Keratinocyte (primary cell): ENCODE data around the gene YPEL3. TPM values are rescaled to one million over a fixed set of nuclear protein-coding genes. Genes with fewer than 3 reads are reported as not detected.

Source experiments
- DNase-seq: peaks from one replicate; pipeline ENCODE4 v3.0.0-alpha.2; 2011; ENCODE audit warnings: low read depth, missing footprints, low spot score
- FAIRE-seq: peaks from 2 replicates; lab custom pipeline; 2011; peaks lifted over from hg19 to GRCh38; lab: Jason Lieb, UNC
- H2AFZ ChIP-seq: 2 replicates; pipeline ENCODE4 v1.6.0; 2012; ENCODE audit warnings: low read length, control low read depth, inconsistent platforms; ENCODE audit not compliant: control insufficient read depth
- H3K27ac ChIP-seq: 2 replicates; pipeline ENCODE4 v1.5.1; 2011; ENCODE audit warnings: low read length; ENCODE audit not compliant: control insufficient read depth, insufficient read depth
- H3K27me3 ChIP-seq: 3 replicates; pipeline ENCODE4 v1.6.0; 2011; ENCODE audit warnings: low read length; ENCODE audit not compliant: control insufficient read depth, insufficient read depth; ENCODE audit errors: extremely low read depth
- H3K36me3 ChIP-seq, 2 experiments: 2 replicates in 1 of 2; 3 replicates in 1 of 2; pipeline ENCODE4 v1.5.1; 2011; ENCODE audit warnings: low read length in 2 of 2, mild to moderate bottlenecking in 1 of 2; ENCODE audit not compliant: control insufficient read depth in 2 of 2, insufficient read depth in 2 of 2; ENCODE audit errors: extremely low read depth in 1 of 2
- H3K4me1 ChIP-seq: 3 replicates; pipeline ENCODE4 v1.5.1; 2011; ENCODE audit warnings: low read length; ENCODE audit not compliant: control insufficient read depth, insufficient read depth; ENCODE audit errors: extremely low read depth
- H3K4me2 ChIP-seq: 3 replicates; pipeline ENCODE4 v1.6.0; 2011; ENCODE audit warnings: low read depth, low read length; ENCODE audit not compliant: control insufficient read depth, insufficient read depth; ENCODE audit errors: extremely low read depth
- H3K4me3 ChIP-seq, 3 experiments: fragments of 200-600 bp in 1 of 3; sonication (generic) in 1 of 3; 2 replicates in 2 of 3; 3 replicates in 1 of 3; pipeline ENCODE4 v1.5.1; 2011 to 2016; ENCODE audit warnings: low read length in 3 of 3, mild to moderate bottlenecking in 3 of 3, control low read depth in 2 of 3, inconsistent platforms in 1 of 3, low read depth in 1 of 3, mixed read lengths in 1 of 3, mixed run types in 1 of 3, moderate library complexity in 1 of 3; ENCODE audit not compliant: control insufficient read depth in 2 of 3, insufficient read depth in 2 of 3; ENCODE audit errors: extremely low read depth in 1 of 3
- H3K79me2 ChIP-seq: 2 replicates; pipeline ENCODE4 v1.6.0; 2012; ENCODE audit warnings: low read length; ENCODE audit not compliant: control insufficient read depth, insufficient read depth
- H3K9ac ChIP-seq: 3 replicates; pipeline ENCODE4 v1.6.0; 2011; ENCODE audit warnings: low read length; ENCODE audit not compliant: control insufficient read depth, insufficient read depth; ENCODE audit errors: extremely low read depth
- H3K9me1 ChIP-seq: 3 replicates; pipeline ENCODE4 v1.6.0; 2011; ENCODE audit warnings: low read length; ENCODE audit not compliant: control insufficient read depth, insufficient read depth; ENCODE audit errors: extremely low read depth
- H3K9me3 ChIP-seq: 2 replicates; pipeline ENCODE4 v1.5.1; 2012; ENCODE audit warnings: low read depth, low read length; ENCODE audit not compliant: control insufficient read depth
- H4K20me1 ChIP-seq: 3 replicates; pipeline ENCODE4 v1.6.0; 2011; ENCODE audit warnings: low read length; ENCODE audit not compliant: control insufficient read depth, insufficient read depth; ENCODE audit errors: extremely low read depth
- CTCF ChIP-seq, 3 experiments: IDR thresholded peaks in 1 of 3; conservative IDR thresholded peaks in 1 of 3; optimal IDR thresholded peaks in 1 of 3; 2 replicates in 2 of 3; 3 replicates in 1 of 3; pipeline versions ENCODE3 to v1.5.1; 2011; ENCODE audit warnings: low read length in 3 of 3, mild to moderate bottlenecking in 3 of 3, moderate library complexity in 2 of 3, control low read depth in 1 of 3, inconsistent platforms in 1 of 3; ENCODE audit not compliant: insufficient read depth in 2 of 3; ENCODE audit errors: extremely low read depth in 1 of 3
- EZH2 ChIP-seq: IDR thresholded peaks from one replicate; pipeline ENCODE4 v1.6.1; 2012; ENCODE audit warnings: inconsistent platforms, mild to moderate bottlenecking, low read length, moderate library complexity
- dilution Hi-C: fragments of 300-500 bp; cut with MboI; formaldehyde crosslinking; loops from one replicate; pipeline ENCODE4 v1.7.0; 2020; ENCODE audit warnings: low sequenced_read_pairs; ENCODE audit not compliant: extremely low pct_ligation_motif_present
- polyA plus RNA-seq, 5 experiments: library from polyadenylated mRNA; depleted of rRNA in 3 of 5; stranded (reverse) in 3 of 5; stranded (forward) in 1 of 5; unstranded in 1 of 5; fragments of >200 nt; gene quantifications; 1 replicate in 1 of 5; 2 replicates in 3 of 5; 3 replicates in 1 of 5; pipeline versions ENCODE4 v1.2.1 to v1.2.3, GENCODE V29; 2011 to 2012; ENCODE audit warnings: missing spikeins in 2 of 5, low read depth in 1 of 5, low replicate concordance in 1 of 5

The YPEL3 gene
- polyA plus RNA-seq, 1 donor (not counting 4 experiments of a cell fraction or from before 2014, with no cell fraction given), result 13.5 TPM

- Histone ChIP-seq H3K9me3 (no peaks in the 10 kb centered on the region), H3K36me3 (peaks cover 0 to 4% of the 10 kb centered on the region in 2 experiments), H3K27me3 (no peaks in the 10 kb centered on the region), H3K4me3 (no peak overlapping the region), H3K4me1 (peaks cover 10% of the 10 kb centered on the region), H4K20me1 (no peaks in the 10 kb centered on the region), H3K4me2 (no peak overlapping the region), H2AFZ (no peak overlapping the region), H3K9me1 (no peaks in the 10 kb centered on the region), H3K79me2 (no peaks in the 10 kb centered on the region), H3K9ac (no peak overlapping the region), H3K27ac (no peak overlapping the region)
- dilution Hi-C loops, result no loop called here
- TF ChIP-seq CTCF (optimal IDR thresholded peaks at IDR 0.05 in 1 of 3, IDR thresholded peaks at IDR 0.05 in 1 of 3, conservative IDR thresholded peaks at IDR 0.05 in 1 of 3; ENCODE audit: extremely low read depth in 1 of 3, insufficient read depth in 2 of 3, low read length in 3 of 3) (no peak), EZH2 (no peak)
- no peak for FAIRE-seq
- DNase-seq, result no peak
These were observed 17.8 kb upstream of the YPEL3 start for GRCh38 chr16:30113711-30114333.

DNA sequence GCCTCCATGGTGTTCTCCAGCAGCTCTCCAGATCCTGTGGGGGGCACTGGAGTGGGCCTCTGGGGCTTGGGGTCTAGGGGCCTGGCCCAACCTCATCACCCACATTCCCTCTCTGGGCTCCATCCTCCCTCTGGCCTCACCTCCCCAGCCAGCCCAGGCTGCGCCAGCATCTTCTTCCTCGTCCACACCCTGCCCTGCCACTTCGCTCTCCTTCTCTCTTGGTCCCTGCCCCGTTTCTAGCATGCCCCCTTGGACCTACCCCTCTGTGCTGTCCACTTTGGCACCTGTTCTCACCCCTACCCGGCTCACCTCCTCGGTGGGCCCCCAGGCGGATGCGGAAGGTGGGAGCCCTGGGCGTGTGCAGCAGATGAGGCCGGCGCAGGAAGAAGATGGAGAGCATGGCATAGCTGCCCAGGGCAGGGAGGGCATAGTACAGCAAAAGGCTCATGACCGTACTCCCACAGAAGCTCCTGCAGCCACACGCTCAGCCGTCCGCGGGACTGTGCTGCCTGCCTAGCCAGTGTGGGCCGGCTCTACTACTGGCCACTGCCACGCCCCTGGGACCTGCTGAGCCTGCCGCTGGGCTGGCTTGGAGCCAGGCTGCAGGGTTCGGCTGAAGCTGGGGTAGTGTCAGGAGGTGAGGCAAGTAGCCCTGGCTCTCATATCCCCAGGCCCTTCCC is 17.2 kb upstream of the YPEL3 start, which contains the start of gene GDPD3:
TSS of gene GDPD3 (minus strand) at position 507 of the 680 bp plus-strand sequence. CDS start at position 448, 59 bp downstream.
- Histone ChIP-seq H3K36me3 (peaks cover 0 to 5% of the 10 kb centered on the region in 2 experiments), H2AFZ (no peak within 1 kb of the TSS), H3K9ac (no peak within 1 kb of the TSS), H3K79me2 (no peaks in the 10 kb centered on the region), H3K27ac (no peak within 1 kb of the TSS), H3K4me1 (peaks cover 10% of the 10 kb centered on the region), H3K4me2 (no peak within 1 kb of the TSS), H3K9me3 (no peaks in the 10 kb centered on the region), H4K20me1 (no peaks in the 10 kb centered on the region), H3K4me3 (no peak within 1 kb of the TSS), H3K9me1 (no peaks in the 10 kb centered on the region), H3K27me3 (no peaks in the 10 kb centered on the region)
- FAIRE-seq (no peak), DNase-seq (no peak)
- dilution Hi-C loops, result no loop called here
- TF ChIP-seq CTCF (optimal IDR thresholded peaks at IDR 0.05 in 1 of 3, IDR thresholded peaks at IDR 0.05 in 1 of 3, conservative IDR thresholded peaks at IDR 0.05 in 1 of 3; ENCODE audit: extremely low read depth in 1 of 3, insufficient read depth in 2 of 3, low read length in 3 of 3) (no peak), EZH2 (no peak)
